Stimulated activated CD4-positive, alpha-beta T cell treated with anti-CD3 and anti-CD28 coated beads, Interleukin-4, amount 100 ng/mL, for 4 hours (primary cell): Measurements from ENCODE around the gene YPEL5.

Experiments
- DNase-seq, 2 experiments: peaks; one replicate each; pipeline ENCODE4 v3.0.0-alpha.2; 2020

YPEL5 gene

GRCh38 chr2:30172627-30173026 is 25.8 kb downstream of the YPEL5 start:
- DNase-seq, result no peak

- no peak for DNase-seq
Measured at GRCh38 chr2:30177440-30177839, 30.6 kb downstream of the YPEL5 start.

- DNase-seq, result no peak
Measured at GRCh38 chr2:30177956-30178355, 31.1 kb downstream of the YPEL5 start.

GRCh38 chr2:30178618-30179434 is 32.0 kb downstream of the YPEL5 start:
- DNase-seq, result no peak

GRCh38 chr2:30179536-30179935 is 32.7 kb downstream of the YPEL5 start:
- no peak for DNase-seq

- DNase-seq, result no peak
Measured at GRCh38 chr2:30180226-30180625, 33.4 kb downstream of the YPEL5 start.

GRCh38 chr2:30181176-30181575 is 34.4 kb downstream of the YPEL5 start:
- DNase-seq, result no peak

GRCh38 chr2:30184035-30184434 is 37.2 kb downstream of the YPEL5 start:
- DNase-seq, result no peak

- DNase-seq, result no peak
Measured at GRCh38 chr2:30185178-30185577, 38.4 kb downstream of the YPEL5 start.

GRCh38 chr2:30188292-30188691 is 41.5 kb downstream of the YPEL5 start:
- no peak for DNase-seq

GRCh38 chr2:30190637-30191036 is 43.8 kb downstream of the YPEL5 start:
- no peak for DNase-seq

GRCh38 chr2:30191107-30191506 is 44.3 kb downstream of the YPEL5 start:
- no peak for DNase-seq

GRCh38 chr2:30191819-30192271 is 45.0 kb downstream of the YPEL5 start:
- DNase-seq, result no peak

- DNase-seq, result no peak
Measured at GRCh38 chr2:30192314-30192713, 45.5 kb downstream of the YPEL5 start.

GRCh38 chr2:30193104-30193681 is 46.4 kb downstream of the YPEL5 start:
- no peak for DNase-seq

GRCh38 chr2:30194421-30194820 is 47.6 kb downstream of the YPEL5 start:
- no peak for DNase-seq

- DNase-seq, result no peak
Measured at GRCh38 chr2:30195016-30195415, 48.2 kb downstream of the YPEL5 start.

- DNase-seq, result no peak
Measured at GRCh38 chr2:30197570-30198192, 50.9 kb downstream of the YPEL5 start.

GRCh38 chr2:30201990-30202389 is 55.2 kb downstream of the YPEL5 start:
- DNase-seq, result no peak

- DNase-seq, result no peak
Measured at GRCh38 chr2:30203156-30203555, 56.3 kb downstream of the YPEL5 start.

GRCh38 chr2:30204281-30204680 is 57.5 kb downstream of the YPEL5 start:
- no peak for DNase-seq

GRCh38 chr2:30205456-30205855 is 58.6 kb downstream of the YPEL5 start:
- DNase-seq, result no peak

GRCh38 chr2:30206461-30207430 is 59.9 kb downstream of the YPEL5 start:
- DNase-seq, result no peak
